ENCODE measurements around the gene UTP20. TPM values are rescaled to one million over a fixed set of nuclear protein-coding genes. Genes with fewer than 3 reads are reported as not detected.
A peak's percentile ranks its signal among the peaks of the same experiment; 100 is the strongest.

UTP20 gene
- 10 to 100 TPM in 3 of 4 donors, 1 to 10 TPM in 1; 9.3 to 12.6 (median 10.7) TPM for total RNA-seq

- TF ChIP-seq CTCF (IDR thresholded peaks at IDR 0.05) (no peak), POLR2AphosphoS5 (IDR thresholded peaks at IDR 0.05) (peak; percentile 52 to 86), POLR2A (IDR thresholded peaks at IDR 0.05; ENCODE audit: low read depth) (no peak), EP300 (IDR thresholded peaks at IDR 0.05) (no peak)
- Histone ChIP-seq H3K4me1 (peaks cover 0 to 14% (median 11%) of the 10 kb centered on the region in 4 donors), H3K36me3 (peaks cover 0 to 32% (median 15%) of the 10 kb centered on the region in 4 donors), H3K27ac (replicated peaks in 1 of 4) (peak within 1 kb of the TSS in 2 of 4 donors; percentile 38 to 57), H3K4me3 (peak within 1 kb of the TSS; percentile 67 to 87 (median 85)), H3K27me3 (peaks cover 0 to 4% (median 0%) of the 10 kb centered on the region in 4 donors), H3K9me3 (no peaks in the 10 kb centered on the region)
- DNase-seq (ENCODE audit: extremely low spot score): peak; percentile 98
- WGBS: under 1% methylated on average over 28 of the region's 34 CpGs
- intact Hi-C loops (cut with DNase I): no loop called here
These were observed at the start of gene UTP20 for GRCh38 chr12:101280006-101280505. Gene UTP20 (plus strand): TSS chr12:101280105. CDS start chr12:101280283, 178 bp downstream.

- no peaks in the 10 kb centered on the region for H3K27me3 ChIP-seq
- no peaks in the 10 kb centered on the region for H3K9me3 ChIP-seq
- H3K4me3 ChIP-seq: no peak overlapping the region
- H3K27ac ChIP-seq (replicated peaks in 1 of 4): no peak overlapping the region
- 54% methylated on average over 5 of the region's 5 CpGs for WGBS
- no peaks in the 10 kb centered on the region for H3K4me1 ChIP-seq
- DNase-seq (ENCODE audit: extremely low spot score): no peak
- no peaks in the 10 kb centered on the region for H3K36me3 ChIP-seq
- no peak for TF ChIP-seq CTCF (IDR thresholded peaks at IDR 0.05)
- TF ChIP-seq EP300 (IDR thresholded peaks at IDR 0.05): no peak
- no peak for TF ChIP-seq POLR2A (IDR thresholded peaks at IDR 0.05; ENCODE audit: low read depth)
- no peak for TF ChIP-seq POLR2AphosphoS5 (IDR thresholded peaks at IDR 0.05)
- intact Hi-C loops (cut with DNase I): no loop called here
These were observed 49.4 kb upstream of the UTP20 start for GRCh38 chr12:101230547-101230946.

- H3K4me3 ChIP-seq: no peak overlapping the region
- no peaks in the 10 kb centered on the region for H3K36me3 ChIP-seq
- intact Hi-C loops (cut with DNase I): no loop called here
- H3K27ac ChIP-seq (replicated peaks in 1 of 4): no peak overlapping the region
- TF ChIP-seq POLR2AphosphoS5 (IDR thresholded peaks at IDR 0.05): no peak
- TF ChIP-seq EP300 (IDR thresholded peaks at IDR 0.05): no peak
- no peak for TF ChIP-seq POLR2A (IDR thresholded peaks at IDR 0.05; ENCODE audit: low read depth)
- TF ChIP-seq CTCF (IDR thresholded peaks at IDR 0.05): no peak
- 74% methylated on average over 4 of the region's 4 CpGs for WGBS
- no peak for DNase-seq (ENCODE audit: extremely low spot score)
- no peaks in the 10 kb centered on the region for H3K9me3 ChIP-seq
- H3K27me3 ChIP-seq: no peaks in the 10 kb centered on the region
- H3K4me1 ChIP-seq: no peaks in the 10 kb centered on the region
These were observed 48.3 kb upstream of the UTP20 start for GRCh38 chr12:101231636-101232035.

- H3K27me3 ChIP-seq: peaks cover 0 to 5% (median 0%) of the 10 kb centered on the region in 4 donors
- H3K4me3 ChIP-seq: no peak overlapping the region
- no peaks in the 10 kb centered on the region for H3K4me1 ChIP-seq
- TF ChIP-seq CTCF (IDR thresholded peaks at IDR 0.05) (no peak), EP300 (IDR thresholded peaks at IDR 0.05) (no peak), POLR2A (IDR thresholded peaks at IDR 0.05; ENCODE audit: low read depth) (no peak), POLR2AphosphoS5 (IDR thresholded peaks at IDR 0.05) (no peak)
- intact Hi-C loops (cut with DNase I): no loop called here
- WGBS: 78% methylated on average over 2 of the region's 2 CpGs
- DNase-seq (ENCODE audit: extremely low spot score): no peak
- H3K9me3 ChIP-seq: peaks cover 0 to 6% (median 3%) of the 10 kb centered on the region in 4 donors
- no peaks in the 10 kb centered on the region for H3K36me3 ChIP-seq
- no peak overlapping the region for H3K27ac ChIP-seq (replicated peaks in 1 of 4)
These were observed 44.2 kb upstream of the UTP20 start for GRCh38 chr12:101235686-101236085.

GRCh38 chr12:101238306-101238705, 41.6 kb upstream of the UTP20 start:
- H3K27ac ChIP-seq (replicated peaks in 1 of 4): no peak overlapping the region
- 82% methylated on average over 4 of the region's 4 CpGs for WGBS
- H3K36me3 ChIP-seq: no peaks in the 10 kb centered on the region

More at GRCh38 chr12:101238306-101238705, 41.6 kb upstream of the UTP20 start:
- intact Hi-C loops (cut with DNase I): no loop called here
- Histone ChIP-seq H3K4me1 (no peaks in the 10 kb centered on the region), H3K9me3 (peaks cover 0 to 12% (median 3%) of the 10 kb centered on the region in 4 donors), H3K4me3 (no peak overlapping the region), H3K27me3 (peaks cover 0 to 10% (median 0%) of the 10 kb centered on the region in 4 donors)
- TF ChIP-seq EP300 (IDR thresholded peaks at IDR 0.05) (no peak), CTCF (IDR thresholded peaks at IDR 0.05) (no peak), POLR2AphosphoS5 (IDR thresholded peaks at IDR 0.05) (no peak)
- no peak for DNase-seq (ENCODE audit: extremely low spot score)
